ENCODE data around the gene PKN2.
"Not testable (repeated sequence)": the region's sequence is repeated elsewhere in the genome, so short reads cannot be mapped to it uniquely, and the experiment has no call there.

The PKN2 gene

DNA sequence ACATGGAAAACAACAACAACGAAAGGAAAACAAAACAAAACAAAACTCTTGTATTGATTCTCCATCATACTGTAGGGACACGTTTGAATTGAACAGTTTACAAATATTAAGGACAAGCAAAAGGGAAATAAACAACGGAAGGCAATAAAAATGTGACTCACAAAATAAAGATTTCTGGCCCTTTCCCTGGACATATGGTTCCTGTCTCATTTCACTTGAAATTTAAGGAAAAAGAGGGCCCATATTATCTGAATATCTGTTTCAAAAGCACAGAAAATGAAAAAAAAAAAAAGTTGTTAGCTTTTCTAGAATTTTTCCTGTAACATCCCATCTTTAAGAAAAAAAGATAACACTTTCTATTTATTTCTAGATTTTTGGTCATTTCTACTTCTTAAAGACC lies 3.6 kb upstream of the PKN2 start:
- no peak for DNase-seq (ENCODE audit: low read depth)

DNA sequence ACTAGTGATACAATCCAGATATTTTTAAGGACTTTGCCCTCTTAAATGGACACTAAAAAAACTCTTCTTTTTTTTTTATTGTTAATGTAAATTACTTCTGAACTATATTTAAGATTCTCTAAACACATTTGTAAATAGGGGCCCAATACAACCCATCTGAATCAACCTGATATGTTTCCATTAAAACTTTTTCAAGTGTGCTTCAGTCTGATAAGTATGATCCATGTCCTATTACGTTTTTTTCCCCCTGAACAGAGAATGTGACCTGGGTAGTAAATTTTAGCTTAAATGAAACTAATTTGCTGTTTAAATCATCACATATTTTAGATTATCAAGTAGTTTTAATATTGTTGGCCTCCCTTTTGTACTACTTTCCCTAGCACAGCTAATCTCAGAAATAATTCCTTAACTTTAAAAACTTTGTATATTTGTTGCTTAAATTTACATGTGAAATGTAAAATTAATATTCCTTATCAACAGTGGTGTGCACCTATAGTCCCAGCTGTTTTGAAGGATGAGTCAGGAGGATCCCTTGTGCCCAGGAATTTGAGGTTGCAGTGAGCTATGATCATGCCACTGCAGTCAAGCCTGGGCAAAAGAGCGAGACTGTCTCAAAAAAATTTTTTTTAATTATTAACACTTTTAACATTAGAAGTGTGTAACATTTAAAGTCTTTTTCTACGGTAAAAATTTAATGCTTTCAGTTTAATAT lies 3.0 kb upstream of the PKN2 start:
- no peak for DNase-seq (ENCODE audit: low read depth)

DNA sequence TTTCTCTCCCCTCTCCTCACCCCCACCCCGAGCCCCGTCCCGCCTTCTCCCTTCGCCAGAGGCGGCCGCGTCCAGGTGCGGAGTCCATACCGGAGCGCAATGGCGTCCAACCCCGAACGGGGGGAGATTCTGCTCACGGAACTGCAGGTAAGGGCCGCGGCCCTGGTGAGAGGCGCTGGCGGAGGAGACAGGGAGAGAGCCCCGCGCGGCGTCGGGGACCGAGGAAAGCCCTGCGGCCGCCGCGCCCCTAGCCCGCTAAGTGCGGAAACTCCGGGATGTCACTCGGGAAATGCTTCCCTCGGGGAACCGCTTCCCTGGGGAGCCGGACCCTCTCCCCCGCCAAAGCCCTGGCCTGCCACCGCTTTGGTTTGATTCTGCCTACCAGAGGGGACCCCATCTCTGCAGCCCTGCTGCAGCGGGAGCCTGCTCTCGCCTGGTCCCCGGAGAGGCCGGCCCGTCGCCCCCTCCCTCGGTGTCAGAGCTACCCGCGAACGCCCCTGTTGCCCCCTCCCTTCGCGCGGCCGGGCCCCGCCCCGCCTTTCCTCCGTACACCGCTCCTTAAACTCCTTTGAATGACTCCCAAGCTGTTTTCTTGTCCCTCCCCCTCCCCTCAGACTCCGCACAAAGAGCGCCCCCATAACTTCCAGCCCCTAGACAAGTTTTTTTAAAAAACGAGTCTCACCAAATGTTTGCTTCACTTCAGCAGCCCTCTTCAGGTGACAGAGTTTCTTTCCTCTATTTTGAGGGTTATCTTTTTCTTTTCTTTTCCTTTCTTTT lies 597 bp downstream of the PKN2 start:
- DNase-seq (ENCODE audit: low read depth) = no peak

DNA sequence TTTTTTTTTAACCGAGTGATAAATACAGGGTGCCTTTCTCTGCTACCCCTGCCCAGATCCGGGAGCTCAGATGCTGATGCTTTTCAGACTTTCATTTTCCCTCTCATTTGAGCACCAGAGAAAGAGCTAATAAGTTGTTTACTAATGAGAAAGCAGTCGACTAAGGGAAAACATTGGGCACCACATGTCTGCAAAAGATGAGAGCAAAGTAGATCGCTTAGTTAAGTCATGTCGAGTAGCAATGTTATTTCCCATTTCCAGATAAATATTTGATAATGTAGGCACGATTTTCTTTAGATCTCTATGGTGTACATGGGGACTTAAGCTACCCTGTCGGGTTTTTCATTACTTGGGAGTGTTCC lies 1.2 kb downstream of the PKN2 start:
- DNase-seq (ENCODE audit: low read depth) = no peak

DNA sequence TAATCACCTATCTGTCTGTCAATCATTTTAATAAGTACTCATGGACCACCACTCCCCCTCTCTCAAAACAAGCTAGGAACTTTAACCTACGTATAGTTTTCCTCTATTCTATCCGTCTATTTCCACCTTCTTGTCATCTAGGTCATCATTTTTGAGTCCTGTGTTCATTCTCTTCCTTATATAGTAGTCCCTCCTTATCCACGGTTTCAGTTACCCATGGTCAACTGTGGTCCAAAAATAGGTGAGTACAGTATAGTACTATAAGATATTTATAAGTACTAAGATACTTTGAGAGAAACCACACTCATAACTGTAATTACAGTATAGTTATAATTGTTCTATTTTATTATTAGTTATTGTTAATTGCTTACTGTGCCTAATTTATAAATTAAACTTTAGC lies 7.5 kb downstream of the PKN2 start:
- no peak for DNase-seq (ENCODE audit: low read depth)

DNA sequence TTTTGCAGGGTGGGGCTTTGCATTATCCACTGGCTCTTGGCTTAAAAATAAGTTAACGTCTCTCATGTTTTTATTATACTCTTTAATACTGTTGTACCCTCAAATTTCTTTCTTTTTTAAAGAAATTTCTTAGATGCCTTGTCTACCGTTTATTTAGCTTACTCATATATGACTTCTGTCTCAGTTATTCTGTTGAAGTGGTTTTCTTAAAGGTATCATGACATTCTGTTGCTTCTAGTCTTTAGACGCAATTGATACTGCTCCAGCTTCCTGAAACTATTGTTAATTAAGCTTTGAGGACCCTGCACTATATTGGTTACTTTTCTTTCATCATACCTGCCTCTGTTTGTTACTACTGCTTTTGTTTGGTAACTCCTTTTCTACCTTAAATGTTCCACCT lies 11.7 kb downstream of the PKN2 start:
- DNase-seq (ENCODE audit: low read depth) = no peak

DNA sequence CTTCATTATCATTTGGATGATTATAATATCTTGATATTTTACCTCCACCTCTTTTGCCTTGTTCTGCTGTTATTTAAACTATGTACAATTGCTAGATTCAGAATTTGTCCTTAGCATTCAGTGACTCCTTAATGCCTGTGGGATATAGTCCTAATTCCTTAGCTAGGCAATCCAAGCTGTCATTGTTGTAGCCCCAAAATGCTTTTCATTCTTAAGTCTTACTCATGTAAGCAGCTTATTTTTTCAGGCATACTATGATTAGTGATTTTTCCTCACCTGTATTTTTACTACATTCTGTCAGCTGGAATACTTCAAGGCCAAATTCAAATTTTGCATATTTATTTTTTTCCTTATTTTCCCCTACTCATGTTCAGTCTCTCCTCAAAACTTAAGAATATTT lies 13.4 kb downstream of the PKN2 start:
- DNase-seq (ENCODE audit: low read depth) = no peak

DNA sequence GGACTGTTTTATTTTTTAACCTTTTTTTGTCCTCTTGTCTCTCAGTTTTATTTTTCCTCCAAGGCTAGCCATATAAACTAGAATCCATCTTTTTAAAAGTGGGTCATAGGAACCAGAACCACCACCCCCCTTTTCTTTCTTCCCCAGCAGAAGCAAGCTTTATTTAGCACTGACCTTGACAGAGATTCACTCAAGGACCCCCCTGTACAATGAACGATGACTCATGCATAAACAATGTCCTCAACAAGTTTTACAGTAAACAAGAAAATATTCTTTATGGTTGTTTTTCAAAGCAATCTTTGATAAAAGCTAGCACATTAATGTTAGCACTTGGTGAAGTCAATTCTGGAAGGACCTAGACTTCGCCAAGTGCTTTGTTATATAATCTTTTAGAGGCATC lies 14.1 kb downstream of the PKN2 start:
- no peak for DNase-seq (ENCODE audit: low read depth)

DNA sequence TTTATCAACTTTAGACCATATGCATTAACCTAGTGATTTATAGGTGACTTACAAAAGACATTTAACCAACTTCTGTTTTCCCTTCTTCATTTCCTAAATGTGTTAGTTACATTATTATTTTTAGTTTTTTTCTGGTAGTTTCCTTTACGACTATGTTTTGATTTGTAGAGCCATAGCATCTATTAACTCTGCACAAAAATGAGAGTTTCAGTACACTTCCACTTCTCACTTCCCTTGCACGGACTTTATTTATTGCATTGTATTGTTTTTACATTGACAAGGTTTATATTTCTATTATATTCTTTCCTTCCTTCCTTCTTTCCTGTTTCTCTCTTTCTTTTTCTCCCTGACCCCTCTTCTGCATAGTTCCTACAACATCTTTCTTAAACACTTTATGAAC lies 14.7 kb downstream of the PKN2 start:
- no peak for DNase-seq (ENCODE audit: low read depth)

DNA sequence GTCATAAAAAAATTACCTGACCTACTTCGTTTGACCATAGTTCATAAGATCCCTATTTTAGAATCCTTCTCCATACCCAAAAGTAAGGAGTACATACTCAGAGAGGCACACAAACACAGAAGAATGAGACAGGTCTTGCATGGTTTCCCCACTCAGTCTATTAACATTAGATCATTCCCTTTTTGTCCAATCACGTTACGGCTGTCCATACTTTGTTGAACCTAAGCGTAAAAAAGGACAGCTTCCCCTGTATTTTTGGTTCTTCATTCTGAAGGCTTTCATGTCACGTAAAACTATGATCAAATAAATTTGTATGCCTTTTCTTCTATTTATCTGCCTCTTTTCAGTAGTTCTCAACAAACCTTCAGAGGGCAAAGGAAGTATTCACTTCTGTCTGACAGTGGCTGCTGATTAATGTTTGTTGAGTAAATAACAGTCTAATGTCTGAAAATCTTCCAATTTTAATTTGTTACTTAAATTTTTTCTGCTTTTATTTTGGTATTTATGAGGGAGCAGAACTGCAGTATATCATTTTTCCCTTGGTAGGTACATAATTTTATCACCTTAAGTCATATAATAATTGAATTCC lies 16.4 kb downstream of the PKN2 start:
- no peak for DNase-seq (ENCODE audit: low read depth)

DNA sequence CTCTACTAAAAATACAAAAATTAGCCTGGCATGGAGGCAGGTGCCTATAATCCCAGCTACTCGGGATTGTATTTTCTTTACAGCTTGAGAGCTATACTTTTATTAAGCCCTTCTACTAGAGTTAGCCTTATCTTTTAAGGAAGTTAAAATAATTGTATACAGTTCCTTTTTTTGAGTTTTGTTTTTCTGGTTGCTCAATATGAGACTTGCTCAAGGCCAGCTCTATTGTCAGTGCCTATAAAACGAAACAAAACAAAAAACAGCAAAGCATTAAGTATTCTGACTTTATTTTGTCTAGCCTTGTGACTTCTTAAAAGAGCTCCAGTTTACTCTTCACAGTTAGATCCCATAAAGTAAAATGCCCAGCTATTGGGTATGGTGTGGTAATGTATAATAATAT lies 17.2 kb downstream of the PKN2 start:
- DNase-seq (ENCODE audit: low read depth) = no peak

DNA sequence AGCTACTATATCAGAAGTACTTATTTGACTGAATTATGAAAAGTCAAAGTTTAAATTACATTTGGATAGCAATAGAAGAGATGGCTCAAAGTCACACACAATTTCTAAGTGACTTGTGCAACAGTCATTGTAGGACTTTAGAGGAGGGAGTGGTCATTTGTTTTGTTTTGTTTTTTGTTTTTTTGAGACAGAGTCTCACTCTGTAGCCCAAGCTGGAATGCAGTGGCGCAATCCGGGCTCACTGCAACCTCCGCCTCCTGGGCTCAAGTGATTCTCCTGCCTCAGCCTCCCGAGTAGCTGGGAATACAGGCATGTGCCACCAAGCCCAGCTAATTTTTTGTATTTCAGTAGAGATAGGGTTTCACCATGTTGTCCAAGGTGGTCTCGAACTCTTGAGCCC lies 17.7 kb downstream of the PKN2 start:
- DNase-seq (ENCODE audit: low read depth) = not testable (repeated sequence)

DNA sequence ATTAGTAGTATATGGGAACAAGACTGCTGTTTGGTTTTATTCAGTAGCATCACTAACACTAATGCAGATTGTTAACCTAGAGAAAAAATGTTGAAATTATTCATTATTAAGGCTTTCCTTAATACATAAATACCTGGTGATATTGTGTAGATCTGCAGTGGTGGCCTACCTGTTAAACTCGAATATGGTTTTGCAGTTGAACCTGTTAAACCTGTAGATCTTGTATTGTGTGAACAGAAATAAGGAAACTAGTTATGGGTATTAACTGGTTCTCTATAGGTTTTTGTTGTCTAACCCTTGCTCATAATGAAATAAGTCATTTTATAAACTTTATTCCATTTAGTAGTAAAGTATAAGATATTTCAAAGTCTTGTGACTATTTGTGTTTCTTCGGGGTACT lies 23.9 kb downstream of the PKN2 start:
- DNase-seq (ENCODE audit: low read depth) = no peak

DNA sequence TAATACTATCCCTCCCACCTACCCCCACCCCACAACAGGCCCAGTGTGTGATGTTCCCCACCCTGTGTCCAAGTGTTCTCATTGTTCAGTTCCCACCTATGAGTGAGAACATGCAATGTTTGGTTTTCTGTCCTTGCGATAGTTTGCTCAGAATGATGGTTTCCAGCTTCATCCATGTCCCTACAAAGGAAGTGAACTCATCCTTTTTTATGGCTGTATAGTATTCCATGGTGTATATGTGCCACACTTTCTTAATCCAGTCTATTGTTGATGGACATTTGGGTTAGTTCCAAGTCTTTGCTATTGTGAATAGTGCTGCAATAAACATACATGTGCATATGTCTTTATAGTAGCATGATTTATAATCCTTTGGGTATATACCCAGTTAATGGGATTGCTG lies 28.8 kb downstream of the PKN2 start:
- not testable (repeated sequence) for DNase-seq (ENCODE audit: low read depth)

DNA sequence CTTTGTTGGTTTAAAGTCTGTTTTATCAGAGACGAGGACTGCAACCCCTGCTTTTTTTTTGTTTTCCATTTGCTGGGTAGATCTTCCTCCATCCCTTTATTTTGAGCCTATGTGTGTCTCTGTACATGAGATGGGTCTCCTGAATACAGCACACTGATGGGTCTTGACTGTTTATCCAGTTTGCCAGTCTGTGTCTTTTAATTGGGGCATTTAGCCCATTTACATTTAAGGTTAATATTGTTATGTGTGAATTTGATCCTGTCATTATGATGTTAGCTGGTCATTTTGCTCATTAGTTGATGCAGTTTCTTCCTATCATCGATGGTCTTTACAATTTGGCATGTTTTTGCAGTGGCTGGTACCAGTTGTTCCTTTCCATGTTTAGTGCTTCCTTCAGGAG lies 32.5 kb downstream of the PKN2 start:
- not testable (repeated sequence) for DNase-seq (ENCODE audit: low read depth)

DNA sequence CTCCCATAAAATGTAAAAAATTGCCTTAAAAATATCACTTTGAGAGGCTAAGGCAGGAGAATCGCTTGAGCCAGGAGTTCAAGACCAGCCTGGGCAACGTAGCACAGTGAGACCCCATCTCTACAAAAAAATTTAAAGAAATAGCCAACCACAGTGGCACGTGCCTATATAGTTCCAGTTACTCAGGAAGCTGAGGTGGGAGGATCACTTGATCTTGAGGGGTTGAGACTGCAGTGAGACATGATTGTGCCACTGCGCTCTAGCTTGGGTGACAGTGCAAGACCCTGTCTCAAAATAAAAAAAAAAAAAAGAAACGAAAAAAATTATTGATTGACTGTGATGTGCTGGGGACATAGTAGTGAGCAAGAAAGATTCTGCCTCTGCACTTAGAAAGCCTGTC lies 38.4 kb downstream of the PKN2 start:
- no peak for DNase-seq (ENCODE audit: low read depth)

DNA sequence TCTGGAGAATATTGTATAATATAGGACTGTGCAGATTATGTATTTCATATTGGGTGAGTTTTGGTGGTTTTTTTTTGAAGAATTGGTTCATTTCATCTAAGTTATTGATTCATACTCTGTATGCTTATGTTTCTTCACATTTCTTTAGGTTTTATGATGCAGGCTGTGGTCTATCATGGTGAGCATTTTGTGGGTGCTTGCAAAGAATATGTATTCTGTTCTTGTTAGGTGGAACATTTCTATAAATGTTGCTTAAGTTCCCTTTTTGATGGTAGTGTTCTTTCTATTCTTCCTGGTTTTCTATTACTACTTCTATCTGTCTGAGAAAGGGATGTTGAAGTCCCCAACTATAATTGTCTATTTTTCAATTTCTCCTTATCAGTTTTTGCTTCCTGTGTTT lies 42.6 kb downstream of the PKN2 start:
- DNase-seq (ENCODE audit: low read depth) = no peak

DNA sequence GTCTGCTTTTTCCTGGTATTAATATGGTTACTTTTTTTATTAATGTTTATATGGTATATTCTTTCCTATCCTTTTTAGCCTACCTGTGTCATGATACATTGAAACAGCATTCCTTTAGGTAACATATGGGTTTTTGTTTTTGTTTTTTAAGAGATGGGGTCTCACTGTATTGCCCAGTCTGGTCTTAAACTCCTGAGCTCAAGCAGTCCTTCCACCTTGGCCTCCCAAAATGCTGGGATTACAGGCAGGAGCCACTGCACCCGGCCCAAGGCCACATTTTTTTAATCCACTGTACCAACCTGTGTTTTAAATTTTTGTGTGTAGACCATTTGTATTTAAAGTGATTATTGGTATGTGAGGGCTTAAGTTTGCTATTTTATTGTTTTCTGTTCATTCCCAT lies 43.1 kb downstream of the PKN2 start:
- no peak for DNase-seq (ENCODE audit: low read depth)

DNA sequence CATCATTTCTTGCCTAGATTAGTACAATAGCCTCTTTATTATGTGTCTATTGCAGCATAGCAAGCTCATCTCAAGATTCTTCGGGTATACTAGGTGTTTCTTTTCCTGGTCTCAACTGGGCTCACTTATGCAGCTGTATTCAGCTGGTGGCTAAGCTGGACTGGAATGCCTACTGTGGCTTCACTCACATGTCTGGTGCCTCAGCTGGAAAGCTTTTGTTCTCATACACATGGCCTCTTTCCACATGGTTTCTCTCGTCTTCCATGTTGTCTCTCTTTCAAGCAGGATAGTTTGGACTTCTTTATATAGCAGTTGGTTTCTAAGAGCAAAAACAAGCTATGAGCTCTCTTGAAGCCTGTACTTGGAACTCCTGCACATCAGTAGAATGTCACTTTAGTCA lies 45.2 kb downstream of the PKN2 start:
- no peak for DNase-seq (ENCODE audit: low read depth)

DNA sequence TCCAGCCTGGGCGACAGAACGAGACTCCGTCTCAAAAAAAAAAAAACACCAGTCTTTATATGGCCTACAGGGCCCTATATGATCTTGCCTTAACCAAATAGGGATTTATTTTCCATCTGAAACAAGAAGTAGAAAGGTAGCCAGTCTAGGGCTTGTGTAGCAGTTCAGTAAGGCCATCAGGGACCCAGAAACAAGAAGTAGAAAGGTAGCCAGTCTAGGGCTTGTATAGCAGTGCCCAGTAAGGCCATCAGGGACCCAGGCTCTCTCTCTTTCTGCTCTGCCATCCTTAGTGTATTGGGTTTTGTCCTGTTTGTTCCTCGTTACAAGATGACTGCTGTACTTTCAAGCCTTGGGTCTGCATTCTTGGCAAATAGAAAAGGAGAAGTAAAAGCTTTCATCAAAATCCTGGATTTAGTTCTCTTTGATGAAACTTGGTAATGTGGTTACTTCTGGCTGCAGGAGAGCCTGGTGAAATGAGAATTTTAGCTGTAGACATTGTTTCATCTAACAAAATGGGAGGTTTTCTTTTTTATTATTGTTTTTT lies 46.1 kb downstream of the PKN2 start:
- DNase-seq (ENCODE audit: low read depth) = no peak

DNA sequence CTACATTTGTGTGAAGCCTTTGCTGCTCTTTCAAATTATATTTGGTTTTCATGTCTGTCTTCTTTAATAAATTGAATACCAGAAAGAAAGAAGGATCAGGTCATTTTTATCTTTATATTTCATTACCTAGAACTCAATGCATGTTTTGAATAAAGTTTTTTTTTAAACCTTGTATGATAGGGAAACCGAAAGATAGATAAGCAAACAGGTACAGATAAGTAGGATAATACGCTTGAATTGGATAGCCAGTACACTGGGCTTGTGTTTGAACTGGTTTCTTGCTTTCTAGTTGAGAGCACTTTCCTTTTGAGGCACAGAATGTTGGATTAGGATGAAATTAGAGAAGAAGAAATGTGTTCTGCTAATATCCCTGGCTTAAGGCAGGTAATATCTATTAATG lies 46.9 kb downstream of the PKN2 start:
- DNase-seq (ENCODE audit: low read depth) = no peak

DNA sequence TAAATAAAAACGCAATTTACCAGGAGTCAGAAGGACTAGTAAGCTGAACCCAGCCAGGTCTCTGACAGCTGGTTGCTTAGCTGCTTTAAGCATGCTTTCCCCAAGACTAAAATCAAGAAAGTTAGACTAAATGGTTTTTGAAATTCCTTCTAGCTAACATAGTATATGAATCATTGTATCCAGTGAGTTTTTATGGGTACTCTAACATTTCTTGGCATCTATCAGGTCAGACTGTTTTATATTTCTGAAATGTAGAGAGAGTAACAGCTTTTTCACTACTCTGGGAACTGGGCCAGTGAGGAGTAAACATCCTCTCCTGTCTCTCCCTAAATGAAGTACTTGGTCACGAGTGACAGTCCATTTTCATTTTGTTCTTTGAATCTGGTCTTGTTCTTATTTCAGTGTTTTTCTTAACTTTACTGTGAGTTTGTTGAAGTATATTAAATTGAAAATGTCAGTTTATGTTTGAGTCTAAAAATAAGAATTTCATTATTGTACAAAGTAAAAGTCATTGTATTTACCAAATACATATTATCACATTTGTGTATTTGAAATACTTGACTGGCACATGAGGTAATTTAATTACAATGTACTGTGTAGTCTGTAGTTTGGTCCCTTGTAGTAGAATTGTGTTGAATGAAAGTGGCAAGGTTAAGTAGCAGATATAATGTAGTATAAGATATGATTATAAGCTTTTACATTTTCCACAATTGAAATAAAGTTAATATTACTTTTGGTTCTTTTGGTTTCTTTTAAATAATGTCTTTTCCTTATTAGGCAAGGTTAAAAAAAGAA lies 47.6 kb downstream of the PKN2 start:
- peak; percentile 93 for DNase-seq (ENCODE audit: low read depth)

DNA sequence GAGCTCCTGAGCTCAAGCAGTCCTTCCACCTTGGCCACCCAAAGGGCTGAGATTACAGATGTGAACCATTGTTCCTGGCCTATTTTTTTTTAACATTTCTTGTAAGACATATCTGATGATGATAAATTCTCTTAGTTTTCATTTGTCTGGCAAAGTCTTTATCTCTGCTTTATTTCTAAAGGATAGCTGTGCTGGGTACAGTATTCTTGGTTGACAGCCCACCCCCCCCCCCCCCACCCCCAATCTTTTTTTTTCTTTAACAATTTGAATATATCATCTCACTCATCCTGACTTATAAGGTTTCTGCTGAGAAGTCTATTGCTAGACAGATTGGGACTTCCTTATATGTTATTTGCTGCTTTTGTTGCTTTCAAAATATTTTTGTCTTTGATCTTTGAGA lies 51.3 kb downstream of the PKN2 start:
- no peak for DNase-seq (ENCODE audit: low read depth)
